Motor neuron (in vitro differentiated cells): ENCODE results near the gene CXCR2. TPM values are rescaled to one million over a fixed set of nuclear protein-coding genes. Genes with fewer than 3 reads are reported as not detected.

ENCODE experiments used
- ATAC-seq, 8 experiments: fragments of 200-7000 bp; cut with Tn5 transposase; replicated peaks in 6 of 8; 2 replicates each; pipeline ENCODE4 v1.8.0; 2021; ENCODE audit warnings: mild to moderate bottlenecking in 8 of 8, moderate library complexity in 8 of 8
- H3K27ac ChIP-seq, 2 donors: fragments of 250-450 bp; sonication (Bioruptor Pico); 2 replicates each; pipeline ENCODE4 v1.9.0; 2021; ENCODE audit warnings: antibody characterized with exemption in 2 of 2, mild to moderate bottlenecking in 2 of 2, moderate library complexity in 1 of 2
- H3K4me1 ChIP-seq, 2 donors: fragments of 250-450 bp; sonication (Bioruptor Pico); replicated peaks in 1 of 2; 2 replicates each; pipeline ENCODE4 v1.6.1; 2021; ENCODE audit warnings: antibody characterized with exemption in 2 of 2, mild to moderate bottlenecking in 2 of 2, moderate library complexity in 1 of 2
- H3K4me3 ChIP-seq, 5 donors: fragments of 250-450 bp; sonication (Bioruptor Pico); 2 replicates each; pipeline ENCODE4 v1.9.0; 2021; ENCODE audit warnings: antibody characterized with exemption in 5 of 5, mild to moderate bottlenecking in 5 of 5, moderate library complexity in 4 of 5
- WGBS, 10 experiments: fragments of 450-650 bp; shearing (Covaris generic); methylation state at CpG; one replicate each; pipeline ENCODE4 v1.0.0; 2022; 5-methylcytosine and 5-hydroxymethylcytosine counted together
- in situ Hi-C, 9 experiments: fragments of 400-800 bp; cut with MboI; loops; one replicate each; pipeline ENCODE4 v1.15.0; 2021; ENCODE audit warnings: low sequenced_read_pairs in 9 of 9, low pct_unique_long_range_greater_than_20kb in 2 of 9; ENCODE audit not compliant: unreplicated experiment in 9 of 9
- total RNA-seq, 8 experiments: library from RNA; unstranded; fragments of 300-600 nt; gene quantifications; 2 replicates each; pipeline versions ENCODE4 v1.2.3 to v1.2.4, GENCODE V29; 2022

CXCR2 gene
- 10 to 100 TPM in 1 of 8 experiments, under 1 TPM in 5, not detected in 2; 0.04 to 23.8 (median 0.18) TPM for total RNA-seq

- WGBS, 10 experiments = 58 to 100% (median 80%) methylated on average over 1 to 8 of the region's 8 CpGs; no CpG with 5 or more reads in 2 of the 10 experiments
- peak in 1 of 8 experiments; percentile 2 for ATAC-seq
- Histone ChIP-seq H3K27ac (no peak within 1 kb of the TSS), H3K4me3 (no peak within 1 kb of the TSS), H3K4me1 (no peaks in the 10 kb centered on the region)
- in situ Hi-C loops = no loop called here
Measured at GRCh38 chr2:218125626-218126080, at the start of gene CXCR2. Gene CXCR2, plus strand, starts transcription at chr2:218126028. Its CDS starts 8,774 bp downstream, at chr2:218134802.

- Histone ChIP-seq H3K27ac (no peak overlapping the region), H3K4me1 (no peaks in the 10 kb centered on the region), H3K4me3 (no peak overlapping the region)
- ATAC-seq = no peak
- in situ Hi-C loops = no loop called here
- 20 to 82% (median 79%) methylated on average over 1 to 3 of the region's 9 CpGs; no CpG with 5 or more reads in 3 of the 10 experiments for WGBS, 10 experiments
Measured at GRCh38 chr2:218077464-218078216, 48.2 kb upstream of the CXCR2 start.

- 13 to 80% (median 56%) methylated on average over 1 to 11 of the region's 15 CpGs; no CpG with 5 or more reads in 4 of the 10 experiments for WGBS, 10 experiments
- ATAC-seq = peak in 3 of 8 experiments; percentile 88 to 97 (median 90)
- in situ Hi-C loops = no loop called here
- H3K4me1 ChIP-seq = no peaks in the 10 kb centered on the region
- no peak overlapping the region for H3K27ac ChIP-seq
- H3K4me3 ChIP-seq = no peak overlapping the region
Measured at GRCh38 chr2:218079943-218080913, 45.6 kb upstream of the CXCR2 start.

GRCh38 chr2:218081063-218081462 is 44.8 kb upstream of the CXCR2 start:
- 33 to 100% (median 67%) methylated on average over 1 to 2 of the region's 2 CpGs; no CpG with 5 or more reads in 3 of the 10 experiments for WGBS, 10 experiments
- no peak overlapping the region for H3K4me3 ChIP-seq
- no peak for ATAC-seq
- H3K27ac ChIP-seq = no peak overlapping the region
- in situ Hi-C loops = no loop called here
- no peaks in the 10 kb centered on the region for H3K4me1 ChIP-seq

GRCh38 chr2:218081695-218082094 is 44.1 kb upstream of the CXCR2 start:
- no peaks in the 10 kb centered on the region for H3K4me1 ChIP-seq
- WGBS, 10 experiments = 0 to 80% (median 55%) methylated on average over 1 to 5 of the region's 7 CpGs; no CpG with 5 or more reads in 1 of the 10 experiments
- in situ Hi-C loops = no loop called here
- ATAC-seq = peak in 3 of 8 experiments; percentile 8 to 56 (median 43)
- H3K4me3 ChIP-seq = no peak overlapping the region
- no peak overlapping the region for H3K27ac ChIP-seq

- 73 to 93% (median 83%) methylated on average over 2 to 4 of the region's 14 CpGs; no CpG with 5 or more reads in 6 of the 10 experiments for WGBS, 10 experiments
- no peak for ATAC-seq
- no peaks in the 10 kb centered on the region for H3K4me1 ChIP-seq
- no peak overlapping the region for H3K27ac ChIP-seq
- H3K4me3 ChIP-seq = no peak overlapping the region
- in situ Hi-C loops = no loop called here
Measured at GRCh38 chr2:218082586-218083351, 43.1 kb upstream of the CXCR2 start.

GRCh38 chr2:218083352-218083676 is 42.5 kb upstream of the CXCR2 start:
- WGBS, 10 experiments = 63 to 100% (median 80%) methylated on average over 1 to 3 of the region's 3 CpGs; no CpG with 5 or more reads in 3 of the 10 experiments
- no peak for ATAC-seq

GRCh38 chr2:218086478-218086877 is 39.4 kb upstream of the CXCR2 start:
- no peak for ATAC-seq
- Histone ChIP-seq H3K4me3 (no peak overlapping the region), H3K27ac (no peak overlapping the region), H3K4me1 (no peaks in the 10 kb centered on the region)
- in situ Hi-C loops = no loop called here

More at GRCh38 chr2:218083352-218083676, 42.5 kb upstream of the CXCR2 start:
- no peak overlapping the region for H3K4me3 ChIP-seq
- in situ Hi-C loops = no loop called here
- H3K27ac ChIP-seq = no peak overlapping the region
- H3K4me1 ChIP-seq = no peaks in the 10 kb centered on the region

- peak in 2 of 8 experiments; percentile 47 to 92 for ATAC-seq
- in situ Hi-C loops = no loop called here
- Histone ChIP-seq H3K4me1 (no peaks in the 10 kb centered on the region), H3K27ac (no peak overlapping the region), H3K4me3 (no peak overlapping the region)
- 33 to 82% (median 66%) methylated on average over 1 to 5 of the region's 8 CpGs; no CpG with 5 or more reads in 2 of the 10 experiments for WGBS, 10 experiments
Measured at GRCh38 chr2:218089259-218089658, 36.6 kb upstream of the CXCR2 start.

- ATAC-seq = no peak
- in situ Hi-C loops = no loop called here
- WGBS, 10 experiments = 43 to 100% (median 80%) methylated on average over 1 to 2 of the region's 3 CpGs; no CpG with 5 or more reads in 5 of the 10 experiments
- Histone ChIP-seq H3K4me3 (no peak overlapping the region), H3K4me1 (no peaks in the 10 kb centered on the region), H3K27ac (no peak overlapping the region)
Measured at GRCh38 chr2:218091746-218092145, 34.1 kb upstream of the CXCR2 start.

GRCh38 chr2:218093879-218094278 is 31.9 kb upstream of the CXCR2 start:
- WGBS, 10 experiments = 27 to 92% (median 75%) methylated on average over 1 to 3 of the region's 3 CpGs
- Histone ChIP-seq H3K27ac (no peak overlapping the region), H3K4me3 (no peak overlapping the region), H3K4me1 (no peaks in the 10 kb centered on the region)
- in situ Hi-C loops = no loop called here
- peak in 2 of 8 experiments; percentile 37 to 76 for ATAC-seq

GRCh38 chr2:218095853-218096252 is 30.0 kb upstream of the CXCR2 start:
- Histone ChIP-seq H3K4me3 (no peak overlapping the region), H3K4me1 (no peaks in the 10 kb centered on the region), H3K27ac (no peak overlapping the region)
- no peak for ATAC-seq
- in situ Hi-C loops = no loop called here
- 58 to 100% (median 67%) methylated on average over 1 to 6 of the region's 8 CpGs; no CpG with 5 or more reads in 4 of the 10 experiments for WGBS, 10 experiments
